ENCODE results near the gene PKHD1.

PKHD1 gene

GRCh38 chr6:51600514-51600913, 486.9 kb downstream of the PKHD1 start:
- DNase-seq, result no peak

GRCh38 chr6:51598171-51598570, 489.2 kb downstream of the PKHD1 start:
- no peak for DNase-seq

- DNase-seq, result no peak
Observed at GRCh38 chr6:51594981-51595380, 492.4 kb downstream of the PKHD1 start.

GRCh38 chr6:51585264-51585663, 502.1 kb downstream of the PKHD1 start:
- DNase-seq, result no peak

GRCh38 chr6:51584163-51584562, 503.2 kb downstream of the PKHD1 start:
- no peak for DNase-seq

- no peak for DNase-seq
Observed at GRCh38 chr6:51578994-51579393, 508.4 kb downstream of the PKHD1 start.

- no peak for DNase-seq
Observed at GRCh38 chr6:51578362-51578761, 509.1 kb downstream of the PKHD1 start.

- DNase-seq, result no peak
Observed at GRCh38 chr6:51574040-51574439, 513.4 kb downstream of the PKHD1 start.

GRCh38 chr6:51571168-51571567, 516.2 kb downstream of the PKHD1 start:
- DNase-seq, result no peak

- no peak for DNase-seq
Observed at GRCh38 chr6:51570168-51570921, 517.1 kb downstream of the PKHD1 start.

- no peak for DNase-seq
Observed at GRCh38 chr6:51569594-51569993, 517.8 kb downstream of the PKHD1 start.

GRCh38 chr6:51568771-51569170, 518.6 kb downstream of the PKHD1 start:
- no peak for DNase-seq

- DNase-seq, result no peak
Observed at GRCh38 chr6:51565472-51565871, 521.9 kb downstream of the PKHD1 start.
